Breast epithelium (tissue), 4 donors: ENCODE measurements around the gene MC1R. TPM values are rescaled to one million over a fixed set of nuclear protein-coding genes. Genes with fewer than 3 reads are reported as not detected.
"Not testable (repeated sequence)": the region's sequence is repeated elsewhere in the genome, so short reads cannot be mapped to it uniquely, and the experiment has no call there.

Experiments used
- DNase-seq, 2 donors: peaks; one replicate each; pipeline ENCODE4 v3.0.0-alpha.2; 2019; ENCODE audit warnings: low spot score in 2 of 2
- H3K27ac ChIP-seq, 2 donors: fragments of 200-600 bp; sonication (generic) in 1 of 2; one replicate each; pipeline ENCODE4 v1.5.1; 2016 to 2019; ENCODE audit warnings: mild to moderate bottlenecking in 1 of 2
- H3K27me3 ChIP-seq, 2 donors: fragments of 200-600 bp; sonication (generic) in 1 of 2; one replicate each; pipeline versions ENCODE4 v1.5.1 to v1.6.0; 2017 to 2019; ENCODE audit warnings: control low read depth in 1 of 2, mild to moderate bottlenecking in 1 of 2
- H3K36me3 ChIP-seq: fragments of 200-600 bp; one replicate; pipeline ENCODE4 v1.5.1; 2019
- H3K4me1 ChIP-seq, 2 donors: fragments of 200-600 bp; sonication (generic); one replicate each; pipeline ENCODE4 v1.5.1; 2016 to 2019; ENCODE audit warnings: control low read depth in 1 of 2
- H3K4me3 ChIP-seq, 3 donors: fragments of 200-600 bp; sonication (generic); 1 replicate in 2 of 3; 2 replicates in 1 of 3; pipeline ENCODE4 v1.5.1; 2016 to 2019; ENCODE audit warnings: mild to moderate bottlenecking in 3 of 3, moderate library complexity in 2 of 3
- H3K9me3 ChIP-seq, 2 donors: fragments of 200-600 bp; sonication (generic) in 1 of 2; one replicate each; pipeline ENCODE4 v1.5.1; 2016 to 2019; ENCODE audit warnings: control low read depth in 1 of 2
- POLR2A ChIP-seq: fragments of 450-650 bp; IDR thresholded peaks from one replicate; pipeline ENCODE4 v1.6.1; 2016; ENCODE audit warnings: antibody characterized with exemption, mild to moderate bottlenecking, moderate library complexity
- POLR2AphosphoS5 ChIP-seq, 3 donors: sonication (generic); formaldehyde crosslinking; IDR thresholded peaks; one replicate each; pipeline ENCODE4 v1.6.1; 2017; ENCODE audit warnings: antibody characterized with exemption in 3 of 3
- intact Hi-C: fragments of 100-400 bp; cut with DNase I; formaldehyde crosslinking; loops from one replicate; pipeline ENCODE4 v1.15.1; 2023; ENCODE audit warnings: low total_unique reads
- total RNA-seq, 3 donors: library from RNA; depleted of rRNA; stranded (reverse); fragments of >200 nt; gene quantifications; one replicate each; pipeline ENCODE4 v1.1.0, GENCODE V29; 2016
- TF ChIP-seq, protein P1 (sequence below), 3 donors: fragments of 450-650 bp; IDR thresholded peaks; one replicate each; pipeline ENCODE4 v1.5.1; 2016 to 2017; ENCODE audit warnings: antibody characterized with exemption in 3 of 3, mild to moderate bottlenecking in 3 of 3, moderate library complexity in 3 of 3

Gene MC1R
- total RNA-seq, 3 donors from 2014 or later, result 3.7 to 7.2 (median 3.8) TPM

DNA sequence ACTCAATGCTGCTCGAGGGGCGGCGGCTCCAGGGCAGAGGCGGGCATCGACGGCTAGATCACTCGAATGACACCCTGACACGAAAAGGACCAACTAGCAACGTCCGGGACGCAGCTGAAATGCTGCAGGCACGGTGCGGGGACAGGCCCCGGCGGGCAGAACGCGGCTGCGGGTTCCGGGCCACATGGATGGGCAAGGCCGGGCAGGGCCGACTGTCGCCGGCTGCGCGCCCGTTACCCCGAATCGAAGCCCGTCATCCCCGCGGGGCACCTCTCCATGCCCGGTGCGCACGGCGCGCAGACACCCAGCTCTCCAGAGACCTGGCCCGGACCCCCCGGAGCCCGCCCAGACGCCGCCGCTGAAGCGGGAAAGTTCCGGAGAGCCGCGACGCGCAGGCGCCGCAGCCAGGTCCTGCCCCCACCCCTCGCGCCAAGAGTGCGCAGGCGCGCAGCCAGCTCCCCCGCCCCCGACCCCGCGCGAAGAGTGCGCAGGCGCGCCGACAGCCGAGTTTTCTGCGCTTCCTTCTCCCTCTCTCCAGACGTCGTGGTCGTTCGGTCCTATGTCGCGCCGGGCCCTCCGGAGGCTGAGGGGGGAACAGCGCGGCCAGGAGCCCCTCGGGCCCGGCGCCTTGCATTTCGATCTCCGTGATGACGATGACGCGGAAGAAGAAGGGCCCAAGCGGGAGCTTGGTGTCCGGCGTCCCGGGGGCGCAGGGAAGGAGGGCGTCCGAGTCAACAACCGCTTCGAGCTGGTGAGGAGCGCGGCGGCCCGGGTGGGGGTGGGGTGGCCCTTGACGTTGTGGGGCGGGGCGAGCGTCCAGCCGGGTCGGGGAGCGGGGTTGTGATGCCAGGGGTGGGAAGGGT is 45.3 kb upstream of the MC1R start, which contains the start of gene TCF25:
Gene TCF25, plus strand, starts transcription at position 484 of the 863 bp plus-strand sequence. Its CDS starts 76 bp downstream, at position 560.
- H3K27me3 ChIP-seq, result no peaks in the 10 kb centered on the region
- H3K4me3 ChIP-seq, result peak within 1 kb of the TSS; percentile 89 to 99 (median 89)
- DNase-seq, result peak; percentile 56 to 85
- TF ChIP-seq POLR2A (peak; percentile 82), POLR2AphosphoS5 (IDR thresholded peaks at IDR 0.05) (peak; percentile 87 to 94 (median 89))
- TF ChIP-seq, protein P1, sequence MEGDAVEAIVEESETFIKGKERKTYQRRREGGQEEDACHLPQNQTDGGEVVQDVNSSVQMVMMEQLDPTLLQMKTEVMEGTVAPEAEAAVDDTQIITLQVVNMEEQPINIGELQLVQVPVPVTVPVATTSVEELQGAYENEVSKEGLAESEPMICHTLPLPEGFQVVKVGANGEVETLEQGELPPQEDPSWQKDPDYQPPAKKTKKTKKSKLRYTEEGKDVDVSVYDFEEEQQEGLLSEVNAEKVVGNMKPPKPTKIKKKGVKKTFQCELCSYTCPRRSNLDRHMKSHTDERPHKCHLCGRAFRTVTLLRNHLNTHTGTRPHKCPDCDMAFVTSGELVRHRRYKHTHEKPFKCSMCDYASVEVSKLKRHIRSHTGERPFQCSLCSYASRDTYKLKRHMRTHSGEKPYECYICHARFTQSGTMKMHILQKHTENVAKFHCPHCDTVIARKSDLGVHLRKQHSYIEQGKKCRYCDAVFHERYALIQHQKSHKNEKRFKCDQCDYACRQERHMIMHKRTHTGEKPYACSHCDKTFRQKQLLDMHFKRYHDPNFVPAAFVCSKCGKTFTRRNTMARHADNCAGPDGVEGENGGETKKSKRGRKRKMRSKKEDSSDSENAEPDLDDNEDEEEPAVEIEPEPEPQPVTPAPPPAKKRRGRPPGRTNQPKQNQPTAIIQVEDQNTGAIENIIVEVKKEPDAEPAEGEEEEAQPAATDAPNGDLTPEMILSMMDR (IDR thresholded peaks at IDR 0.05), result peak in 2 of 3 donors; percentile 4 to 19
- H3K4me1 ChIP-seq, result peaks cover 0 to 3% of the 10 kb centered on the region in 2 donors
- no peaks in the 10 kb centered on the region for H3K9me3 ChIP-seq
- peak within 1 kb of the TSS; percentile 99 to 100 for H3K27ac ChIP-seq
- intact Hi-C loops, result no loop called here
- H3K36me3 ChIP-seq, result no peaks in the 10 kb centered on the region

DNA sequence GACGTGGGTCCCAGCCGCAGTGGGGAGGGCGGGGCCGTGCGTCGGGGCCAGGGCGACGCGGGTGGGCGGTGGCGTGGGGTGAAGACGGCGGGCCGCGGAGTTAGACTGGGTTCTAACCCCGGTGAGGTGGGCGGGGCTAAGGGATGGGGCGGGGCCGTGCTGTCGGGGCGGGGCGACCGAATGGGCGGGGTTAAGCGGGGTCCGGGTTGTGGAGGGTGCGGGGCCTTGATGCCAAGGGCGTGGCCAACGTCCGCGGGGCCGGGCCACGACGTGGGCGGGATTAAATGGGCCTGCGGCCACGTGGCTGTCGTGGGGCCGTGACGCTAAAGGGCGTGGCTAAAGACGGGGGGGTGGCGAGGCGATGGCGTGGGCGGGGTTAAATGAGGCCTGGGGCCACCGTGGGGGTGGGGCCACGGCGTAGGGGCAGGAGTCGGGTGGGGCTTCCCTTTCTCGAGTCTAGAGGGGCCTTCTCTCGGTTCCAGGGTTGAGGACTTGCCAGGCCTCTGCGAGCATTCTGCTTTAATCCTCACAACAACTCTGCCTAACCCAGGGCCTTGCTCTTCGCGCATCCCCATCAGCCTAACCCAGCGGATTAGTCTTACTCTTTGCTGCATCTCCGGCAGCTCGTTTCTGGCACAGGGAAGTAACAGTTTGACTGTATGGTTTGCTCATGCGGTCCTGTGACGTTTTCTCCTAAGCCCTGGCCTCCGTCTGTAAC is 44.5 kb upstream of the MC1R start:
- no peaks in the 10 kb centered on the region for H3K9me3 ChIP-seq
- H3K4me1 ChIP-seq, result peaks cover 0 to 3% of the 10 kb centered on the region in 2 donors
- peak overlapping the region; percentile 99 to 100 for H3K27ac ChIP-seq
- no peaks in the 10 kb centered on the region for H3K36me3 ChIP-seq
- peak; percentile 92 to 97 for DNase-seq
- no peaks in the 10 kb centered on the region for H3K27me3 ChIP-seq
- TF ChIP-seq POLR2AphosphoS5 (IDR thresholded peaks at IDR 0.05), result peak in 2 of 3 donors; percentile 16 to 34
- TF ChIP-seq, protein P1 (IDR thresholded peaks at IDR 0.05), result no peak
- intact Hi-C loops, result no loop called here
- peak overlapping the region; percentile 89 to 99 (median 89) for H3K4me3 ChIP-seq

DNA sequence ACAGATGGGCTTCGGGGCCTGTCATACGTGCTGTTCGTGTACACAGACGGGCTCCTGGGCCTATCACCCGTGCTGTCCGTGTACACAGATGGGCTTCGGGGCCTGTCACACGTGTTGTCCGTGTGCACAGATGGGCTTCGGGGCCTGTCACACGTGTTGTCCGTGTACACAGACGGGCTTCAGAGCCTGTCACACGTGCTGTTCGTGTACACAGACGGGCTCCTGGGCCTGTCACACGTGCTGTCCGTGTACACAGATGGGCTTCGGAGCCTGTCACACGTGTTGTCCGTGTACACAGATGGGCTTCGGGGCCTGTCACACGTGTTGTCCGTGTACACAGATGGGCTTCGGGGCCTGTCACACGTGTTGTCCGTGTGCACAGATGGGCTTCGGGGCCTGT is 39.5 kb upstream of the MC1R start:
- H3K4me1 ChIP-seq, DNase-seq, H3K9me3 ChIP-seq, H3K27me3 ChIP-seq, intact Hi-C loops, H3K4me3 ChIP-seq, H3K36me3 ChIP-seq, H3K27ac ChIP-seq: not testable (repeated sequence)

DNA sequence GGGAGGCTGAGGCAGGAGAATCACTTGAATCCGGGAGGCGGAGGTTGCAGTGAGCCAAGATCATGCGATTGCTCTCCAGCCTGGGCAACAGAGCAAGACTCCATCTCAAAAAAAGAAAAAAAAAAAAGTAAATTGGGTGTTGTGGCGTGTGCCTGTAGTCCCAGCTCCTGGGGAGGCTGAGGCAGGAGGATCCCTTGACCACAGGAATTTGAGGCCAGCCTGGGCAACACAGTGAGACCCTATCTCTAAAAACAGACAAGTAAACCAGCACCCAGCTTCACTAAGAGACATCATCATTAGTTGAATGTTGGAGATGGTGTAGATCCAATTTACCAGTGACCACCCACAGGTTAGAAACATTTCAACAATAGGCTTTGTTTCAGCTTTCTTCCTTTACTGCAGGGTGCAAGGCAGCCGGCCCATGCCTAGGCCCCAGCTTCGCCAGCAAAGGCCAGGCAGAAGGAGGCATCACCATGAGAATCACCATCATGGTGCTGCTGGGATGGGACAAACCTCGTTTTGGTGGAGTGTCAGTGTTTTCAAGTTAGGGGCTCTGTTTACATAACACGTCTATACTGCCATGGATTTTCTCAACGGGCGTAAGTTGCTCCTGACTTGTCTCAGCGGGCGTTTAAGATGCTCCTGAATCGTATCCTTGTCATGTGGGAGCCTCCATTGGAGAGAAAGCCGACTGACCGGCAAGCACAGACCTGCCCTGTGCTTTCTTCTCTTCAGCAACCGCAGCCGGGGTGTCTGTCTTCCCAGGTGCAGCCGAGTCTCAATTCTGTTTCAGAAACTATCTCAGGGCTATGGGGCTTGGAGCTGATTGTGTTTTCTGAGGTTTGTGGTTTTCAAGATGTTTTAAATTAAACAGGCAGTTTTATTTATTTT is 37.9 kb upstream of the MC1R start:
- TF ChIP-seq, protein P1 (IDR thresholded peaks at IDR 0.05), result no peak
- TF ChIP-seq POLR2AphosphoS5 (IDR thresholded peaks at IDR 0.05) (no peak), POLR2A (no peak)

DNA sequence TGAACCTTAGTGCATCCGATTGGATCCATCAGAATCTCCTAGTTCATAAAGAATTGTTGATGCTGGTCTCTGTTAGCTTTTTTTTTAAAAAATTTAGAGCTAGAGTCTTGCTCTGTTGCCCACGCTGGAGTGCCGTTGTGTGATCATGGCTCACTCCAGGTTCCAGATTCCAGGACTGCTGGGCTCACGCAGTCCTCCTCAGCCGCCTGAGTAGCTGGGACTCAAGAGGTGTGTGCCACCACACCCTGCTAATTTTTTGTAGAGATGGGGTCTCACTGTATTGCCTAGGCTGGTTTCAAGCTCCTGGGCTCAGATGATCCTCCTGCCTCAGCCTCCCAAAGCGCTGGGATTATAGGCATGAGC is 37.3 kb upstream of the MC1R start:
- intact Hi-C loops, result no loop called here
- Histone ChIP-seq H3K9me3 (no peaks in the 10 kb centered on the region), H3K27me3 (no peaks in the 10 kb centered on the region), H3K27ac (no peak overlapping the region), H3K4me3 (no peak overlapping the region), H3K36me3 (peaks cover 6% of the 10 kb centered on the region), H3K4me1 (no peaks in the 10 kb centered on the region)
- TF ChIP-seq, protein P1 (IDR thresholded peaks at IDR 0.05), result no peak
- TF ChIP-seq POLR2A (no peak), POLR2AphosphoS5 (IDR thresholded peaks at IDR 0.05) (no peak)
- DNase-seq, result no peak

More for the DNA sequence above, 37.9 kb upstream of the MC1R start:
- Histone ChIP-seq H3K4me3 (no peak overlapping the region), H3K27me3 (no peaks in the 10 kb centered on the region), H3K27ac (no peak overlapping the region), H3K36me3 (peaks cover 5% of the 10 kb centered on the region), H3K4me1 (no peaks in the 10 kb centered on the region), H3K9me3 (no peaks in the 10 kb centered on the region)
- DNase-seq, result no peak
- intact Hi-C loops, result no loop called here
